AG04450 (cell line): ENCODE data around the gene SEPTIN8. TPM values are rescaled to one million over a fixed set of nuclear protein-coding genes. Genes with fewer than 3 reads are reported as not detected.

Source experiments
- CTCF ChIA-PET: fragments of 300-600, 350-600 bp; formaldehyde crosslinking; extraction: SDS; loops from one replicate; lab custom pipeline; 2022; ENCODE audit warnings: antibody characterized with exemption, inconsistent platforms; lab: Charles Lee
- POLR2A ChIA-PET: fragments of 350-600 bp; formaldehyde crosslinking; extraction: SDS; loops from one replicate; lab custom pipeline; 2021; ENCODE audit warnings: antibody characterized with exemption, inconsistent platforms; lab: Yijun Ruan, JAX
- DNase-seq: peaks from one replicate; pipeline ENCODE4 v3.0.0-alpha.2; 2011; ENCODE audit warnings: low read depth, low spot score
- H3K27ac ChIP-seq: one replicate; pipeline ENCODE4 v1.5.1; 2012; ENCODE audit warnings: low read depth, low read length, control low read depth
- H3K27me3 ChIP-seq: one replicate; pipeline ENCODE4 v1.6.0; 2012; ENCODE audit warnings: low read length; ENCODE audit not compliant: control insufficient read depth, insufficient read depth
- H3K4me3 ChIP-seq: 2 replicates; pipeline ENCODE4 v1.5.1; 2011; ENCODE audit warnings: mild to moderate bottlenecking, low read depth, low read length, control low read depth
- H3K9me3 ChIP-seq: 2 replicates; pipeline ENCODE4 v1.5.1; 2012; ENCODE audit warnings: low read length; ENCODE audit not compliant: control insufficient read depth, insufficient read depth
- CTCF ChIP-seq: IDR thresholded peaks from 2 replicates; pipeline ENCODE4 v1.5.1; 2011; ENCODE audit warnings: low read depth, low read length, control low read depth, inconsistent platforms
- polyA plus RNA-seq: library from polyadenylated mRNA; depleted of rRNA; stranded (reverse); fragments of >200 nt; gene quantifications from 2 replicates; pipeline ENCODE4 v1.2.3, GENCODE V29; 2011

The SEPTIN8 gene
- polyA plus RNA-seq, 1 experiment: 62.4 TPM

- DNase-seq: no peak
- no peaks in the 10 kb centered on the region for H3K9me3 ChIP-seq
- ChIA-PET POLR2A (no interaction called here), CTCF (no interaction called here)
- H3K4me3 ChIP-seq: no peak overlapping the region
- TF ChIP-seq CTCF: no peak
- no peak overlapping the region for H3K27ac ChIP-seq
- no peaks in the 10 kb centered on the region for H3K27me3 ChIP-seq
Observed at GRCh38 chr5:132762246-132763000, 14.6 kb downstream of the SEPTIN8 start.

DNA sequence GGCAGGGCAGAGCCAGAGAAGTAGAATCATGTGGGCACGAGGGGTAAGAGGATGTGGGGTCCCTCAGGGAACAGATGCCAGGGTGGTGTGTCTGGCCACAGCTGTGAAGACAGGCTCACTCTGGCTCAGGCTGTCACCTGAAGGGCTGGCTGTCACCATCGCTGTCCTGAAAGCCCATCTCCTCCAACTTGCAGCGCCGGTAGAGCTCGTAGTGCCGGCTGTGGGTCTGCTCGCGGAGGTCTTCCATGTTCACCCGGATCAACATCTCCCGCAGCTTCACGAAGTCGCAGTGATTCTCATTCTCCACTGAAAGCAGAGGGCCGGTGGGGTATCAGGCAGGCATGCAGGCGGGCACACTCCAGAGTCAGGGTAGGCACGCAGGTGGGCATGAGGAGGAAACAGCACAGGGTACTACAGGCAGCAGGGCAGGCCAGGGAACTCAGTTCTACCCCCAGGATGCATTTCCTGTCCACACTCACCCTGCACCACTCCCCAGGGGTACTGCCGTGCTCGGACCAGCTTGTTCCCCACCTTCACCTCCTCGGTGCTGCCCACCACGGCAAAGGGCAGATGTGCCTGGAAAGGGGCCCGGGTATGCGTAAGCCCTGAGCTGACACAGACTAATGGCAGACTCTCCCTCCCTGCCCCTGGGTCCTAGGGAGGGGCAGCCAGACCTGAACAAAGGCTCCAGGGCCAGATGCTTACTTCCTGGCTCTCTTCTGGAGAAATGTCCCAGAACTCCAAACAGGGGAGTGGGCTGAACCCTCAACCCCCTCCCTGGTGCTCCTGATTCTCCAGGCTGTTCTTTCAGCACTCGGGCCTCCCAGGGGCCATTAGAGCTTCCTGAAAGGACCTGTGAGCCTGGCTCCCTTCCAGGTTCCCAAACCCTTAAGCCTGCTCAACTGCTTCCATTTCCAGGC is 15.5 kb downstream of the SEPTIN8 start:
- ChIA-PET CTCF (interaction anchor here (1.6 kb wide), 1 partner anchor 59 kb away, joined by 4 read pairs; no protein-coding TSS in a partner anchor), POLR2A (interaction anchor here (0.5 kb wide), 1 partner anchor 58 kb away, joined by 4 read pairs; no protein-coding TSS in a partner anchor)
- Histone ChIP-seq H3K4me3 (no peak overlapping the region), H3K27me3 (no peaks in the 10 kb centered on the region), H3K27ac (no peak overlapping the region), H3K9me3 (no peaks in the 10 kb centered on the region)
- TF ChIP-seq CTCF: no peak
- DNase-seq: no peak

DNA sequence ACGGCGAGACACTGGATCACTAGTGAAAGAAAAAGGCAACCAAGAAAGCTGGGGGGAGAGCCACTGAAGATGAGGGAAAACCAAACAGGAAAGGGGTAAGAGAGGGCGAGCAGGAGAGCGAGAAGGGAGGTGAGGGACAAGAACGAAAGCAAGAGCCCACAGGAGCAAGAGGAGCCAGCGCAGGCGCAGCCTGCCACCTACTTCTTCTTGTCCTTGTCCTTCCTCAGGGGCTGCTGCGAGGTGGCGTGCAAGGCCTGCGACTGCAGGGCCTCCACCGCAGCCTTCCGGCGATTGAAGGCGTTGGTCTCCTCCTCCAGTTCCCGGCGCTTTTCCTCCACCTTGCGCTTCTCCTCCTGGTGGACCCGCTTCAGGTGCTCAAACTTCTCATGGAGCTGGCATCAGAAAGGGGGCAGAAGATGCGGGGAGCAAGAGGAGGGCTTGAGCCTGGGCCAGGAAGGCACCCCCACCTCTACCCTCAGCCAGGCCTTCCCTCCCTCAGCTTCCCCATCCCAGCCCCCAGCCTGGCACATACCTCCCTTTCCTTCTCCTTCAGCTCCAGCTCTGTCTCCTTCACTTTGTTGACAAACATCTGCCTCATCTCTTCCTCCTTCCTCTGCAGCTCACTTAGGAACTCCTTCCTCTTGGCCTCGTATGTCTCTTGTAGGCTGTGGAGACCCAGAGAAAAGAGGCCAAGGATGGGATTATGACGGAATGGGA is 16.3 kb downstream of the SEPTIN8 start:
- Histone ChIP-seq H3K9me3 (no peaks in the 10 kb centered on the region), H3K4me3 (no peak overlapping the region), H3K27me3 (no peaks in the 10 kb centered on the region), H3K27ac (no peak overlapping the region)
- no peak for DNase-seq
- TF ChIP-seq CTCF: no peak
- POLR2A ChIA-PET: interaction anchor here (0.5 kb wide), 1 partner anchor 59 kb away, joined by 4 read pairs; no protein-coding TSS in a partner anchor
- CTCF ChIA-PET: interaction anchor here (1.6 kb wide), 1 partner anchor 59 kb away, joined by 4 read pairs; no protein-coding TSS in a partner anchor

GRCh38 chr5:132760049-132760420 is 17.0 kb downstream of the SEPTIN8 start:
- no peak for DNase-seq
- H3K27me3 ChIP-seq: no peaks in the 10 kb centered on the region
- CTCF ChIA-PET: interaction anchor here (1.6 kb wide), 1 partner anchor 60 kb away, joined by 4 read pairs; no protein-coding TSS in a partner anchor
- no peak overlapping the region for H3K4me3 ChIP-seq
- H3K27ac ChIP-seq: no peak overlapping the region
- TF ChIP-seq CTCF: no peak
- no peaks in the 10 kb centered on the region for H3K9me3 ChIP-seq
- POLR2A ChIA-PET: no interaction called here
